Activated T-cell treated with anti-CD3 and anti-CD28 coated beads for 48 hours (primary cell): ENCODE data around the gene PDE4D.

ENCODE experiments used
- DNase-seq: peaks from one replicate; pipeline ENCODE4 v3.0.0-alpha.2; 2020; ENCODE audit warnings: low read depth

PDE4D gene

GRCh38 chr5:59654691-59655090 lies 238.8 kb downstream of the PDE4D start:
- DNase-seq = no peak

GRCh38 chr5:59652449-59652848 lies 241.1 kb downstream of the PDE4D start:
- no peak for DNase-seq

- DNase-seq = no peak
Measured at GRCh38 chr5:59648949-59649921, 244.3 kb downstream of the PDE4D start.

GRCh38 chr5:59648038-59648831 lies 245.3 kb downstream of the PDE4D start:
- DNase-seq = no peak

GRCh38 chr5:59645380-59645779 lies 248.1 kb downstream of the PDE4D start:
- DNase-seq = no peak

GRCh38 chr5:59640411-59640810 lies 253.1 kb downstream of the PDE4D start:
- no peak for DNase-seq

- DNase-seq = no peak
Measured at GRCh38 chr5:59637884-59638580, 255.5 kb downstream of the PDE4D start.

GRCh38 chr5:59629561-59629960 lies 264.0 kb downstream of the PDE4D start:
- no peak for DNase-seq

- DNase-seq = no peak
Measured at GRCh38 chr5:59628062-59628828, 265.3 kb downstream of the PDE4D start.

GRCh38 chr5:59624898-59625297 lies 268.6 kb downstream of the PDE4D start:
- no peak for DNase-seq

- no peak for DNase-seq
Measured at GRCh38 chr5:59622848-59623247, 270.7 kb downstream of the PDE4D start.

- DNase-seq = no peak
Measured at GRCh38 chr5:59621477-59621876, 272.0 kb downstream of the PDE4D start.

- no peak for DNase-seq
Measured at GRCh38 chr5:59620535-59621212, 272.9 kb downstream of the PDE4D start.

- no peak for DNase-seq
Measured at GRCh38 chr5:59618644-59619043, 274.9 kb downstream of the PDE4D start.

GRCh38 chr5:59617186-59617771 lies 276.2 kb downstream of the PDE4D start:
- DNase-seq = no peak

GRCh38 chr5:59616413-59616812 lies 277.1 kb downstream of the PDE4D start:
- DNase-seq = no peak

GRCh38 chr5:59615272-59615671 lies 278.3 kb downstream of the PDE4D start:
- DNase-seq = no peak

- no peak for DNase-seq
Measured at GRCh38 chr5:59609501-59610265, 283.8 kb downstream of the PDE4D start.

GRCh38 chr5:59608745-59609144 lies 284.8 kb downstream of the PDE4D start:
- DNase-seq = no peak
